ENCODE data around the gene CCDC181. TPM values are rescaled to one million over a fixed set of nuclear protein-coding genes. Genes with fewer than 3 reads are reported as not detected.

Gene CCDC181
- total RNA-seq, 1 experiment from 2014 or later, result 2.9 TPM

DNA sequence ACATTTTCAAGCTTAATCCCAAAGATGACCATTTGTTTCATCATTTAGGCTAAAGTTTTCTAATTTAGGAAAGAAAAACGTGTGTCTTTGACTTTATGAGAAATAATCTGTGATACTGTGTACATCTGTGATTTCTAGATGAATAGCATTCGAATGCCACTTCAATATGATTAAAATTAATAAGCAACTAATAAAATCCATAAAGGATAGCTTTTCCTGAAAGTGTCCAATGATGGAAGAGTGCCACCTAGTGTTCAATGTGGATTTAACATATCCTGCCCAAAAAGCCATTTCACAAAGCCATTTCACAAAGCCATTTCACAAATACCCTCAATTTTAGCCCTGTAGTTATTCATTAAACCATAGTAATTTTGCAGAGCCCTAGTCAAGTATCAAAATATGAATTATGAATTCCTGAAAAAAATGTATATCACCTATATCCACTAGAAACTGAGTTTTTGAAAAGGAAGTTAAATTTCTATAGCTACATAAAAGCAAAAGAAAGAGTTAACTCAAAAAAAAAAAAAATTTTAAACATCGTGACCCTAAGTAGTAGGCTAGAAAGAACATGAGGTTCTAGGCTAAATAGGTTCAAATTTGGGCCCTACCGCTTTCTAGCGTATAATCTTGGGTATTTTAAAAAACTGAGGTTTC, 78.8 kb downstream of the CCDC181 start:
- H2BK12ac ChIP-seq (ENCODE audit: insufficient read length, low read depth, low read length), result no peak overlapping the region
- Mint-ChIP-seq H3K27ac (no peak overlapping the region), H3K36me3 (ENCODE audit: insufficient read depth in 1 of 3, low read depth in 3 of 3) (no peaks in the 10 kb centered on the region), H3K9me3 (peaks cover 0 to 10% of the 10 kb centered on the region in 2 experiments; a peak in 2 of 5 replicates), H3K27me3 (ENCODE audit: low read depth) (no peaks in the 10 kb centered on the region), H3K4me1 (0 out of 4 replicates have a peak, but pooled peaks cover 0 to 2% of the 10 kb centered on the region in 2 experiments), H3K4me3 (no peak overlapping the region)
- no peak overlapping the region for H4K91ac ChIP-seq (ENCODE audit: insufficient read length, low read depth, low read length)
- H3K27ac ChIP-seq (ENCODE audit: insufficient read length, low read depth, low read length), result no peak overlapping the region
- no peak overlapping the region for H3K56ac ChIP-seq (ENCODE audit: insufficient read length, low read depth, low read length)
- no peaks in the 10 kb centered on the region for H3K79me2 ChIP-seq (ENCODE audit: insufficient read depth, low read length)
- H3K14ac ChIP-seq (ENCODE audit: insufficient read depth, low read length), result no peak overlapping the region
- H2BK15ac ChIP-seq (ENCODE audit: low read depth, low read length), result no peak overlapping the region
- no peak overlapping the region for H2BK20ac ChIP-seq (ENCODE audit: low read depth, low read length, poor library complexity, severe bottlenecking)
- H3K18ac ChIP-seq (ENCODE audit: insufficient read length, low read depth, low read length), result no peak overlapping the region
- H3T11ph ChIP-seq (ENCODE audit: low read length), result no peak overlapping the region
- TF ChIP-seq, protein P1, sequence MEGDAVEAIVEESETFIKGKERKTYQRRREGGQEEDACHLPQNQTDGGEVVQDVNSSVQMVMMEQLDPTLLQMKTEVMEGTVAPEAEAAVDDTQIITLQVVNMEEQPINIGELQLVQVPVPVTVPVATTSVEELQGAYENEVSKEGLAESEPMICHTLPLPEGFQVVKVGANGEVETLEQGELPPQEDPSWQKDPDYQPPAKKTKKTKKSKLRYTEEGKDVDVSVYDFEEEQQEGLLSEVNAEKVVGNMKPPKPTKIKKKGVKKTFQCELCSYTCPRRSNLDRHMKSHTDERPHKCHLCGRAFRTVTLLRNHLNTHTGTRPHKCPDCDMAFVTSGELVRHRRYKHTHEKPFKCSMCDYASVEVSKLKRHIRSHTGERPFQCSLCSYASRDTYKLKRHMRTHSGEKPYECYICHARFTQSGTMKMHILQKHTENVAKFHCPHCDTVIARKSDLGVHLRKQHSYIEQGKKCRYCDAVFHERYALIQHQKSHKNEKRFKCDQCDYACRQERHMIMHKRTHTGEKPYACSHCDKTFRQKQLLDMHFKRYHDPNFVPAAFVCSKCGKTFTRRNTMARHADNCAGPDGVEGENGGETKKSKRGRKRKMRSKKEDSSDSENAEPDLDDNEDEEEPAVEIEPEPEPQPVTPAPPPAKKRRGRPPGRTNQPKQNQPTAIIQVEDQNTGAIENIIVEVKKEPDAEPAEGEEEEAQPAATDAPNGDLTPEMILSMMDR (conservative IDR thresholded peaks at IDR 0.05), result peak; percentile 87
- H4K8ac ChIP-seq (replicated peaks; ENCODE audit: insufficient read length, low read depth, low read length), result no peak overlapping the region
- H3K9ac ChIP-seq (ENCODE audit: extremely low read depth, insufficient read length, low read length), result no peak overlapping the region
- DNase-seq, result no peak
- no peaks in the 10 kb centered on the region for H3K27me3 ChIP-seq (ENCODE audit: insufficient read depth, low read length)
- no peak overlapping the region for H2AFZ ChIP-seq (ENCODE audit: low read length)
- H3K4me2 ChIP-seq (ENCODE audit: insufficient read depth, insufficient read length, low read length), result no peak overlapping the region
- H3K4ac ChIP-seq (ENCODE audit: low read depth, low read length), result no peak overlapping the region
- H2BK5ac ChIP-seq (ENCODE audit: insufficient read length, low read length), result no peak overlapping the region
- H2BK120ac ChIP-seq (ENCODE audit: low read depth, low read length, poor library complexity, severe bottlenecking), result no peak overlapping the region
- no CpG with 5 or more reads among the region's 5 CpGs for WGBS (ENCODE audit: extremely low coverage, insufficient read length, low lambda C conversion rate)
- no peaks in the 10 kb centered on the region for H3K23me2 ChIP-seq (ENCODE audit: insufficient read length, low read depth, low read length, poor library complexity, severe bottlenecking)
- H3K79me1 ChIP-seq (ENCODE audit: insufficient read depth, low read depth, low read length, poor library complexity, severe bottlenecking), result no peaks in the 10 kb centered on the region
- H4K20me1 ChIP-seq (ENCODE audit: control insufficient read depth, insufficient read depth, insufficient read length), result no peaks in the 10 kb centered on the region
- H3K4me1 ChIP-seq (ENCODE audit: insufficient read depth, low read length), result no peaks in the 10 kb centered on the region
- H3K9me3 ChIP-seq (ENCODE audit: control insufficient read depth, low read depth, low read length), result no peaks in the 10 kb centered on the region
- no peak overlapping the region for H2AK5ac ChIP-seq (ENCODE audit: insufficient read length, low read length)
- H3K23ac ChIP-seq (ENCODE audit: insufficient read length, low read depth, low read length), result no peak overlapping the region
- no peak overlapping the region for H4K5ac ChIP-seq (ENCODE audit: insufficient read length, low read depth, low read length)

Data from H9 (cell line).